Measurements from ENCODE around the gene PSAPL1.
"Not testable (repeated sequence)": the region's sequence is repeated elsewhere in the genome, so short reads cannot be mapped to it uniquely, and the experiment has no call there.

The PSAPL1 gene

GRCh38 chr4:7458066-7458425 is 23.3 kb upstream of the PSAPL1 start:
- no peak for DNase-seq

- no peak for DNase-seq
Observed at GRCh38 chr4:7457201-7458065, 22.7 kb upstream of the PSAPL1 start.

DNA sequence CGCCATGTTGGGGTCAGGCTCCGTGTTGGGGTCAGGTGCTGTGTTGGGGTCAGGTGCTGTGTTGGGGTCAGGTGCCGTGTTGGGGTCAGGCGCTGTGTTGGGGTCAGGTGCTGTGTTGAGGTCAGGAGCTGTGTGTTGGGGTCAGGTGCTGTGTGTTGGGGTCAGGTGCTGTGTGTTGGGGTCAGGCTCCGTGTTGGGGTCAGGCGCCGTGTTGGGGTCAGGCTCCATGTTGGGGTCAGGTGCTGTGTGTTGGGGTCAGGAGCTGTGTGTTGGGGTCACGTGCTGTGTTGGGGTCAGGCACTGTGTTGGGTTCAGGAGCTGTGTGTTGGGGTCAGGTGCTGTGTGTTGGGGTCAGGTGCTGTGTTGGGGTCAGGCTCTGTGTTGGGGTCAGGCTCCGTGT is 18.1 kb upstream of the PSAPL1 start:
- not testable (repeated sequence) for DNase-seq

- no peak for DNase-seq
Observed at GRCh38 chr4:7451800-7452199, 17.1 kb upstream of the PSAPL1 start.

DNA sequence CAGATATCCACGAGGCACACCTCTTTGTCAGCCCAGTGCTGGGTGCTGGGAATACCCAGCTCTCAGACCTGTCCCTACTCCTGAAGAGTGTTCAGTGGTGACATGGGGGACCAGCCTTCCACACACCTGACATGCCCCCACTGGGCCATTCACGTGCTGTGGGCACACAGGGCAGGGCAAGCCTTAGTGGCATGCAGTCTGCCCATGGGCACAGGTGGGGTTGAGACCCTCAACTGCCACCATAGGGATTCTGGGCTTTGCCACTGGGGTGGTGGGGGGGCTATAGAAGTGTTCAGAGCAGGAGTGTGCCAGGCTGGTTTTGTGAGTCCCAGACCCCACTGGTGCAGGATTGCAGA is 16.7 kb upstream of the PSAPL1 start:
- DNase-seq, result no peak

- no peak for DNase-seq
Observed at GRCh38 chr4:7450775-7451433, 16.2 kb upstream of the PSAPL1 start.

DNA sequence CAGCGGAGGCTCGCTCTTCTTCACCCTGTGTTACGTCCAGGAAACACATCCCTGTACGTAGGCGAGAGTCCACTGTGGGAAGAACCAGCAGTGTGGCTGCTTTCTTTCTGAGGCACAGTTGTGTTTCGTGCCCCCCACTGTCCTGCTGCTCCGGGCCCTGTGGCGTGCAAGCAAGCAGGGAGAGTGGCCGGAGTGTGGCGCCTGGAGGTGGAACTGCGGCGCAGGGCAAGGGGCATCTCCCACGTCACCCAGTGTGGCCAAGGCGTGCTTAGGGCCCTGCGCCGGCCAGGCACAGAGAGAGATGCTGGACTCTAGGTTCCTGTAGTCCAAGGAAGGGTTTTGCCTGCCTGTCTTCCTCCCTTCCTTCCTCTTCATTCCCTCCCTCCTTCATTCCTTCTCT is 13.3 kb upstream of the PSAPL1 start:
- DNase-seq, result no peak

- DNase-seq, result no peak
Observed at GRCh38 chr4:7447236-7447635, 12.5 kb upstream of the PSAPL1 start.

DNA sequence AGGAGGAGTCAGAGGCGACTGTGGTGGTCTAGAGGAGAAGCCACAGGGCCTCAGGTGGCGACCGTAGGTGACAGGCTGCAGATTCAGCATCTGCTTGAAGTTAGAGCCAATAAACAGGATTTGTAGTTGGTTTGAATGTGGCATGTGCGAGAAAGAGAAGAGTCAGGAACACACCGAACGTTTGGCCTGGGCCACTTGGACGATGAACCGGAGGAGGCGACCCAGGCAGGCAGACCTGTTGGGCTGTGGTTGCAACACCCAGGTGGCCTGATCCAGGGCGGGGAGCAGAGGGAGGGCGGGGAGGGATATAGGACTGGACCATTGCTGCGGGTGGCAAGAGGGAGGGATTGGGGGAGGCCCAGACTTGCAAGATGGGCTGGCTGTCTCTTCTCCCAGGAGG is 10.0 kb upstream of the PSAPL1 start:
- DNase-seq, result no peak

- DNase-seq, result no peak
Observed at GRCh38 chr4:7444314-7444713, 9.6 kb upstream of the PSAPL1 start.

DNA sequence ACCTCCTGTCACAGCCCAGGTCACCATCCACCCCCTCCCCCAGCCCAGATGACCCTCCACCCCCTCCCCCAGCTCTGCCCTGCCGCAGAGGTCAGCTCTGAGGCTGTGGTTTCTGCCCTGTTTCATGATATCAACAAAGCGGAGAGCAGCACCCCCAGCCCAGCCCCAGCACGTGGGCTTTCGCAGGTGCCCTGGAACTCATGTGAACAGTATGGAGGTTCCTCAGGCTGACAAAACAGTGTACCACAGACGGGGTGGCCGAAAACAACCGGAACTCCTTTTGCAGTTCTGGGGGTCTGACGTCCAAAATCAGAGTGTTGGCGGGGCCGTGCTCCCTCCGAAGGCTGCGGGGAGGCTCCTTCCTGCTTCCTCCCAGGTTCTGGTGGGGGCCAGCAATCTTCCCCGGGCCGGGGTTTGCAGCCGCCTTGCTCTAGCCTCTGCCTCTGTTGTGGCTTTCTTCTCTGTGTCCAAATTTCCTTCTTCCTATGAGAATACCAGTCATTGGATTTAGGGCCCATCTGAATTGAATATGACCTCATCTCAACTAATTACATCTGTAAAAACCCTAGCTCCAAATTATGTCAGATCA is 7.9 kb upstream of the PSAPL1 start:
- DNase-seq, result no peak

DNA sequence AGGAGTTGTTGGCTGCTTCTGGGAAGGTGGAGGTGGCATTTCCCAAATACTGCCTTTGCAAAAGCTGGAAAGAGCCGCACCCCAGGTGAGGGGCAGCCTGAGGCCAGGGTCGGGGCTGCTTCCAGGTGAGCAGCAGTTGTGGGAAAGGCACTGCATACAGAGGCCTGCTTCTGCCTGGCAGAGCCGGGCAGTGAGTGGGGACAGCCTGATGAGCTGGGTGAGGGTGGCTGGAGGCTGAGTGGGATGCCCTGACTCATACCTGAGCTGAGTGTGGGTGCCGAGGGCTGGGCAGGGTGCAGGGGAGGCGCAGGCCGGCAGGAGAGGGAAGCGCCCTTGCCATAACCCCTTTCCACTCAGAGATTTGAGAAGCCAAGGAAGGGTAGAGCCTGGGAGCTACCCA is 6.5 kb upstream of the PSAPL1 start:
- DNase-seq, result no peak

DNA sequence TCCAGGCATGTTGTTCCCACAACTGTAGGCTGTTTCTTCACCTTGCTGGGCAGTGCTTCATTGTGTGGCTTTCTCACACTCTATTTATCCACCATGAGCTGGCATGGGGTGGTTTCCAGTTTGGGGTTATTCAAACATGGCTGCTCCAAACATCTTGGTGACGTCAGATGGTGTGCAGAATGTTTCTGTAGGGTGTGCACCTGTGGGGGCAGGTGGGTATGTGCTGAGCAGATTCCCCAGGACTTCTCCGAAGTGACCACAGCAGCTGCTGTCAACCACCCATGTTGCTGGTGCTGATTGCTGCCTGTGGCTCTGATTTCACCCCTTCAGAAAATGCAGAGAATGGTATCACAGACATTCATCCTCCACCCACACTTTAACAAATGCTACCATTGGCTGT is 5.0 kb upstream of the PSAPL1 start:
- DNase-seq, result no peak

GRCh38 chr4:7436256-7436655 is 1.5 kb upstream of the PSAPL1 start:
- no peak for DNase-seq

DNA sequence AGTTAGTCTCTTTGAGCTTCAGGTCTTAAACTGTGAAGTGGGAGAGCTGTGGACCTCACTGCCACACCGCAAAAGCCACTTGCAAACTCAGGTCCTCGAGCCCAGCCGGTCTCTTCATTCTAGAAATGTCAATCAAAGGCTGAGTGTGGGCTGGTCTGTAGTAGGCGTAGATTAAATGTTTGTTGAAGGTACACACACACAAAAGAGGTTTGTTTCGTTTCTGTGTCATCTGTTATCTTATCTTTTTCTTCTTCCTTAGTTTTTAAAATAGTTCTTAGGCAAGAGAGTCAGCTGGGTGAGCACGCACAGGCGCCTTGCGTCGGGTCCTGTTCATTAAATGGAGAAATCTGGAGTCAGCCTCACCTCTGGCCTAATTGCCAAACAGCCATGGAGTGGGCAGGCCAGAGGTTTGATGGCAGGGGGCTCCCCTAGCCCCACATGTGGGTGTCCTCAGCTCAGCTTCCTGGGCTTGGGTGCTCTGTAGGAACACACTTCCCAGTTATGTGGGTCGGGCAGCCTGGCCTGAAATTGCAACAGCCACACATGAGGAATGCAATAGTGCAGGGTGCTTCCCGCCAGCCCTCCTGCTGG is 836 bp upstream of the PSAPL1 start:
- DNase-seq, result no peak

DNA sequence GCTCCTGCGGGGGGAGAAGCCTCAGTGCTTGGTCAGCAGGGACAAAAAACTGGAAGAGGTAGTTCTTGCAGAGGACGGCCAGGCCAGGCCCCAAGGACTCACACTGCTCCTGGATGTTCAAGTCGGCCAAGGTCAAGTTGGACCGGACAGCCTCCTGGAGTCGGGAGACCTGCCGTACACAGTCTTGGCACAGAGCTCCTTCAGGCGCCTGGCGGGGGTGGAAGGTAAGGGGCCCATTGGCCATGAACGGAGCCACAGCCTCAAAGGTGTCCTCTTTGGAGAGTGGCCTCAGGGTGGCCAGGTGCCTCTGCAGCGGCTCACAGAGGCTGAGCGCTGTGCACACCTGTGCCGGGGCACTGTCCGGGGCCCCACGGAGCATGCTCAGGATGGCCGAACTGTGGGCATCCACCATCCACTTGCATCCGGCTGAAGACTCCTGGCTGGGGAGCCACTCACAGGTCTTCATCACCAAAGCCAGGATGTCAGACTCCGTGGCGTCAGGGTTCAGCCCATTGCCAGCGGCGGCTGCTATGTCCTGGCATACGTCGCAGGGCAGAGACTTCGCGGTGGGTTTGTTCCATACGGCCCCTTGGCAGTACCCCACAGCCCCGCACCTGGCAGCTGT is 477 bp downstream of the PSAPL1 start:
- DNase-seq, result no peak

DNA sequence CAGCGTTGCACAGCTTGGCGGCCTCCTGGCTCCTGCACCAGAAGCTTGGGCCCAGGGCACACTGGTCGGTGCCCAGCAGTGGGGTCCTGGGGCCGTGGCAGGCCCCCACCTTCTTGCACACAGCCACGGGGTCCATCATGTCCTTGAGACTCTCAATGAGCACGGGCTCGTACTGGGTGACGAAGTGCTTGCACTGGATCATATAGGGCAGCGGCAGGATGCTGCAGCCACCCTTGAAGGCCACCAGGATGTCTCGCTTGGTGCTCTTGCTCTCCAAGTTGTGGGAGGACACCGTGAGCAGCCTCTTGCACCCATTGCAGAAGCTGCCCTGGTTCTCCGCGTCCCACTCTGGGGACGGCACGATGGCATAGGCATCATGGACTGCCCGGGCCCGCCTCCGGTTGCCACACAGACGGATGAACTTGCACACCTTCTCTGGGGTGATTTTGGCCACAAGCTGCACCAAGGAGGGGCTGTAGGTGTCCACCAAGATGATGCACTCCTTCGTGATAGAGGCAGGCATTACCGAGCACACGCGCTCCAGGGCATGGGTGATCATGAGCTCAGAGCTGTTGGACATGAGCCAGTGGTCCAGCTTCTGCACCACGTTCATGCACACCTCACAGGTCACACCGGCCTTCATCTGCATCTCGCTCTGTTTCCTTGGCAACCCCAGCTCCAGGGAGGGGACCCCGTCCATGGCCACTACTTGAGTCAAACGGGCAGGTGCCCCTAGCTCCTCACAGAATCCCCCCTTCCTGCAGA is 1.2 kb downstream of the PSAPL1 start:
- no peak for DNase-seq

- no peak for DNase-seq
Observed at GRCh38 chr4:7432531-7433375, 2.0 kb downstream of the PSAPL1 start.

DNA sequence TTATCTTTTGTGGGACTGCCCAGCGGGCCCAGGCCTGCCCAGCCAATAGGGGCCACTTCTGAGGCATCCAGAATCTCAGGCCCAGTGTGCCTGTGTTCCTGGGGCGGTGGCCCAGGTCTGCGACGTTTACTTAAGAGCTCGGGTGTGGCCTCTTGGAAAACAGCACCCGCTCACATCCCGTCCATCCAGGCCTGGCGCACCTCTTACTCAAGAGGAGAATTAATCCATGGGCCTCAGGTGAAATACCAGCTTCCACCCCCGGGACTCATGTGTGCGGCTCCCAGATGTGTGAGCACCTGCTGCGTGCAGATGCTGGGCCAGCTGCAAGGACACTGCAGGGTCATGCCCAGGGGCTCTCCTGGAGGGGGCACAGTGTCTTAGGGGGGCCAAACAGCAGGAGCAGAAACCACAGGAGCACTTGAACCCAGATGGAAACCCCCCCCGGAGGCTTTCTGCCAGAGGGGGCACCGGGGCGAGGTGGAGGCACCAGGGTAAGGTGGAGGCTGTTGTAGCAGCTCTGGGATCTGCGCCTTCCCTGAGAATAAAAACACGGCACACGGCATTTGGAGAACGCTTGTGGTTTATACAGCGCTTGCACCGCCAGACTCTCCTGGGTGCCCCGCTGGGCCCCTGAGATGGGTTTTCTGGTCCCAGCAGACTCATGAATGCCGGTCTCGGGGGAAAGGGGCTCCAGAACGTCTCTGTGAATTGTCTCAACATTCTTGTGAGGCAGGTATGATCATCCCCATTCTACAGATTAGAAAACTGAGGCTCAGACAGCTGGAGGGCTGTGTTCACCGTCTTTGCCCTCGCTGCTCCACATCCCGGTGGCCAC is 2.8 kb downstream of the PSAPL1 start:
- DNase-seq, result no peak

DNA sequence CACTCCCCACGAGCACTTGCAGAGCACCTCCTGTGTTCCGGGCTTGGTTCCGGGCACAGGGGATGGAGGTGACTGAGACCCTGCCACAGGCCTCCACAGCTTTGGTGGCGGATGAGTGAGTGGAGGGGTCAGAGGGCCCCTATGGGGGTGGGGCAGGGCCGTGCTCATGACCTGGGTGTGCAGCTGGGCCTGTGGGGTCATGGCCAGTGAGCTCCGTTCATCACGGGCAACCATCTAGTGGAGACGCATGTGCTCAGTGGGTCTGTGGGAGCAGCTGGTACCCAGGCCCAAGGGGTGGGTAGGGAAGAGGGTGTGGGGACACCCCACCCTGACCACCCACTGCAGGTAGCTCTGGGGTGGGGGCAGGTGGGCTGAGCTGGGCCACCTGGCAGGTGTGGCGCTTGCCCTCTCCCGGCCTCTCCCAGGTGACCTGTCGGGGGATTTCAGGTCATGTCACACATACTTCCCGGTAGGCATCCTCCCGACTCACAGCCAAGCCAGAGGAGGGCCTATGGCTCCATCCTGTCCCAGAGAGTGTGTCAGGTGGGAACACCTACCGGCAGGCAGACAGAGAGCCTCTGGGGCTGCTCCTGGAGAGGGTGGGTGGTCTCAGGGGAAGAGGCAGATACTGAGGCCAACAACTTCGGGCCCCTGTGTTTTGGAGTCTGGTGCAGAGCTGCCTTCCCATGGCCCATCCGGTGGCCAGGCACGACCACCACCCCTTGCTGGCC is 3.6 kb downstream of the PSAPL1 start:
- DNase-seq, result no peak

All from right forelimb (tissue), 1 donor.